ENCODE measurements around the gene CUL7.
"Not testable (repeated sequence)": the region's sequence is repeated elsewhere in the genome, so short reads cannot be mapped to it uniquely, and the experiment has no call there.

The CUL7 gene

GRCh38 chr6:43045371-43045930 is 8.2 kb downstream of the CUL7 start:
- Histone ChIP-seq H3K4me3 (no peak overlapping the region), H3K27ac (no peak overlapping the region)
- DNase-seq (ENCODE audit: low spot score) = no peak
- TF ChIP-seq, protein P1, sequence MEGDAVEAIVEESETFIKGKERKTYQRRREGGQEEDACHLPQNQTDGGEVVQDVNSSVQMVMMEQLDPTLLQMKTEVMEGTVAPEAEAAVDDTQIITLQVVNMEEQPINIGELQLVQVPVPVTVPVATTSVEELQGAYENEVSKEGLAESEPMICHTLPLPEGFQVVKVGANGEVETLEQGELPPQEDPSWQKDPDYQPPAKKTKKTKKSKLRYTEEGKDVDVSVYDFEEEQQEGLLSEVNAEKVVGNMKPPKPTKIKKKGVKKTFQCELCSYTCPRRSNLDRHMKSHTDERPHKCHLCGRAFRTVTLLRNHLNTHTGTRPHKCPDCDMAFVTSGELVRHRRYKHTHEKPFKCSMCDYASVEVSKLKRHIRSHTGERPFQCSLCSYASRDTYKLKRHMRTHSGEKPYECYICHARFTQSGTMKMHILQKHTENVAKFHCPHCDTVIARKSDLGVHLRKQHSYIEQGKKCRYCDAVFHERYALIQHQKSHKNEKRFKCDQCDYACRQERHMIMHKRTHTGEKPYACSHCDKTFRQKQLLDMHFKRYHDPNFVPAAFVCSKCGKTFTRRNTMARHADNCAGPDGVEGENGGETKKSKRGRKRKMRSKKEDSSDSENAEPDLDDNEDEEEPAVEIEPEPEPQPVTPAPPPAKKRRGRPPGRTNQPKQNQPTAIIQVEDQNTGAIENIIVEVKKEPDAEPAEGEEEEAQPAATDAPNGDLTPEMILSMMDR (IDR thresholded peaks at IDR 0.05) = no peak

DNA sequence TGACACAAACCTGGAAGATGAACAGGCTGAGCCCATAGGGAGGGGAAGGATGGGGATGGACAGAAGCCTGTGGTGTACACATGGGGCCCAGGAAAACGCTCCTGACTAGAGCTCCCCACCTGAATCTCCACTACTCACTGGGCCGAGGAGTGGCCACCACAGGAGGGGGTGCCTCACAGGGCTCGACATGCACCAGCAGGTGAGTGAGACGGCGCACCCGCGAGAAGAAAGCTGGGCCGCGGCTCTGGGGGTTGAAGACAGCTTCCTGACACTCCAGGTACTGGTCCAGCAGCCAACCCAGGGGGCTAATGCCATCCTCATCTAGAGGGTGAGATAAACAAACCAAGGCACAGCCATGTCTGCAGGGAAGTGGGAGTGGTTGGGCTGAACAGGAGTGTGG is 10.3 kb downstream of the CUL7 start:
- TF ChIP-seq, protein P1 (IDR thresholded peaks at IDR 0.05) = no peak
- Histone ChIP-seq H3K4me3 (no peak overlapping the region), H3K27ac (no peak overlapping the region)
- DNase-seq (ENCODE audit: low spot score) = no peak

DNA sequence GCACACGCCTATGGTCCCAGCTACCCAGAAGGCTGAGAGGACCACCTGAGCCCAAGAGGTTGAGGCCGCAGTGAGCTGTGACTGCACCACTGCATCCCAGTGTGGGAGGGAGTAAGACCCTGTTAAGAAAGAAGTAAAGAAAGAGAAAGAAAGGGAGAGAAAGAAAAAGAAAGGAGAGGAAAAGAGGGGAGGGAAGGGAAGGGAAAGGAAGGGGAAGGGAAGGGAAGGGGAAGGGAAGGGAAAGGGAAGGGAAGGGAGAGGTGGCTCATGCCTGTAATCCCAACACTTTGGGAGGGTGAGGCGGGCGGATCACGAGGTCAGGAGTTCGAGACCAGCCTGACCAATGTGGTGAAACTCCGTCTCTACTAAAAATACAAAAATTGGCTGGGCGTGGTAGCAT is 12.2 kb downstream of the CUL7 start:
- H3K4me3 ChIP-seq; H3K27ac ChIP-seq; DNase-seq (ENCODE audit: low spot score): not testable (repeated sequence)

- TF ChIP-seq, protein P1 (IDR thresholded peaks at IDR 0.05) = no peak
- no peak for DNase-seq (ENCODE audit: low spot score)
- H3K27ac ChIP-seq = no peak overlapping the region
Measured at GRCh38 chr6:43040542-43041257, 13.0 kb downstream of the CUL7 start.

DNA sequence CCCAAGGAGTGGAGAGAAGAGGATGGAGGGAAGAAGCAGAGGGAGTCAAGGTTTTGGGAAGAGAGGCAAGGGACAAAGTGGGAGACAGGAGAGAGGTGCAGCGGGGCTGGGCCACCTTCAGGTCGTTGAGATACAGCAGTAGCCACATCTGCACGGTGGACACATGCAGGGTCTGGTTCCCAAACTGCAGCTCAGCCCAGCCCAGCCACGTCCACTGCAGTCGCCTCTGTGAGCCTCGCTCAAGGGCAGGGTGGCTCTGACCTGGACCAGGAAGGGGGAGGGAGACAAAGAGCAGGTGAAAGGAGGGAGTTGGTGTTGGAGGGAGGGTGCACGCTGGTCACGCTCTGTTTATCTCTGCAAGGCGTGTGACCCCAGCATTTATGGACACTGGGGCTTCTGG is 14.9 kb downstream of the CUL7 start:
- Histone ChIP-seq H3K27ac (no peak overlapping the region), H3K4me3 (no peak overlapping the region)
- TF ChIP-seq, protein P1 (IDR thresholded peaks at IDR 0.05) = no peak
- no peak for DNase-seq (ENCODE audit: low spot score)

More at GRCh38 chr6:43040542-43041257, 13.0 kb downstream of the CUL7 start:
- H3K4me3 ChIP-seq = no peak overlapping the region

DNA sequence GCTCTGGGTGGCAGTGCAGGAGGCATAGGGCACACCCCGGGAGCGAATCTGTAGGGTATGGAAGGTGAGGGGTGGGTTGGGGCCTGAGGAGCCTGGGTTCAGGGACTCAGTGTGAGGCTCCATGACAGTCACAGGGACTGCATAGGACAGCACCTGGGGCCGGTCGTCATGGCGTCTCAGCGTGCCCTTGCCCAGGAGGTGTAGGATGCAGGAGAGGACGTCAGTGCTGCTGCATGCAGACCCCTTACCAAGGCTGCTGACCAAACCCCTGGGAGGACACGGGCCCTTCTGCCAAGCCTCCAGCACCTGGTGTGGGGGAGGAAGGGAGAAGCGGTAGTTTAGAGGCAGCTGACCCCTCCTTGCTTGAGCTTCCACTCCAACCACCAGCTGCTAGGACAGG is 15.9 kb downstream of the CUL7 start:
- TF ChIP-seq, protein P1 (IDR thresholded peaks at IDR 0.05) = no peak
- no peak for DNase-seq (ENCODE audit: low spot score)
- no peak overlapping the region for H3K4me3 ChIP-seq
- H3K27ac ChIP-seq = no peak overlapping the region

GRCh38 chr6:43037197-43037596 is 16.5 kb downstream of the CUL7 start:
- H3K27ac ChIP-seq = no peak overlapping the region
- no peak overlapping the region for H3K4me3 ChIP-seq
- TF ChIP-seq, protein P1 (IDR thresholded peaks at IDR 0.05) = no peak
- DNase-seq (ENCODE audit: low spot score) = no peak

All from coronary artery (tissue), 2 donors.